Calu3 (cell line): ENCODE measurements around the gene HDAC4. TPM values are rescaled to one million over a fixed set of nuclear protein-coding genes. Genes with fewer than 3 reads are reported as not detected.

Experiments used
- BruUV-seq: library from RNA; stranded (reverse); fragments of 400-500 nt; replicated peaks from 2 replicates; lab custom pipeline; 2021; lab: Mats Ljungman, UMichigan
- CTCF ChIA-PET: fragments of 300-600 bp; sonication (Branson Sonifier 250); formaldehyde crosslinking; loops from one replicate; lab custom pipeline; 2022; ENCODE audit warnings: antibody characterized with exemption; lab: Charles Lee
- DNase-seq: peaks from one replicate; pipeline ENCODE4 v3.0.0; 2022
- H3K27ac Mint-ChIP-seq: one replicate; pipeline ENCODE4 v1.8.0; 2022; ENCODE audit warnings: mixed read lengths; ENCODE audit not compliant: unreplicated experiment
- H3K27me3 Mint-ChIP-seq: one replicate; pipeline ENCODE4 v1.8.0; 2022; ENCODE audit warnings: mixed read lengths; ENCODE audit not compliant: unreplicated experiment
- H3K36me3 Mint-ChIP-seq: one replicate; pipeline ENCODE4 v1.8.0; 2022; ENCODE audit warnings: mild to moderate bottlenecking, moderate library complexity, mixed read lengths; ENCODE audit not compliant: insufficient read depth, unreplicated experiment
- H3K4me1 Mint-ChIP-seq: one replicate; pipeline ENCODE4 v1.8.0; 2022; ENCODE audit warnings: mild to moderate bottlenecking, low read depth, mixed read lengths; ENCODE audit not compliant: unreplicated experiment
- H3K4me3 Mint-ChIP-seq: one replicate; pipeline ENCODE4 v1.8.0; 2022; ENCODE audit warnings: mild to moderate bottlenecking, low read depth, moderate library complexity, mixed read lengths; ENCODE audit not compliant: unreplicated experiment
- H3K9me3 Mint-ChIP-seq: one replicate; pipeline ENCODE4 v1.8.0; 2022; ENCODE audit warnings: low read depth, mixed read lengths; ENCODE audit not compliant: unreplicated experiment
- intact Hi-C: fragments of 100-400 bp; cut with micrococcal nuclease; formaldehyde crosslinking; loops from one replicate; pipeline ENCODE4 v1.10.0; 2022; ENCODE audit not compliant: unreplicated experiment
- total RNA-seq: library from RNA; stranded (reverse); gene quantifications from 2 replicates; pipeline ENCODE4 v1.2.3, GENCODE V29; 2022
- TF ChIP-seq, protein P1 (sequence below): fragments of 200-600 bp; IDR thresholded peaks from one replicate; pipeline ENCODE4 v1.8.0; 2022; ENCODE audit warnings: antibody characterized with exemption; ENCODE audit not compliant: unreplicated experiment

The HDAC4 gene
- total RNA-seq, 1 experiment from 2014 or later = 39.6 TPM

- Mint-ChIP-seq H3K27ac (no peak overlapping the region), H3K4me1 (peaks cover 17% of the 10 kb centered on the region), H3K36me3 (peaks cover 29% of the 10 kb centered on the region), H3K4me3 (no peak overlapping the region), H3K27me3 (no peaks in the 10 kb centered on the region), H3K9me3 (no peaks in the 10 kb centered on the region)
- CTCF ChIA-PET = interaction anchor here (1.5 kb wide), 1 partner anchor 151 kb away, joined by 6 read pairs; no protein-coding TSS in a partner anchor
- intact Hi-C loops = loop anchor here (5.0 to 10.0 kb wide), 3 partner anchors 81 to 254 kb away; no protein-coding TSS in a partner anchor
- DNase-seq = no peak
- no TSS peak for BruUV-seq
- TF ChIP-seq, protein P1, sequence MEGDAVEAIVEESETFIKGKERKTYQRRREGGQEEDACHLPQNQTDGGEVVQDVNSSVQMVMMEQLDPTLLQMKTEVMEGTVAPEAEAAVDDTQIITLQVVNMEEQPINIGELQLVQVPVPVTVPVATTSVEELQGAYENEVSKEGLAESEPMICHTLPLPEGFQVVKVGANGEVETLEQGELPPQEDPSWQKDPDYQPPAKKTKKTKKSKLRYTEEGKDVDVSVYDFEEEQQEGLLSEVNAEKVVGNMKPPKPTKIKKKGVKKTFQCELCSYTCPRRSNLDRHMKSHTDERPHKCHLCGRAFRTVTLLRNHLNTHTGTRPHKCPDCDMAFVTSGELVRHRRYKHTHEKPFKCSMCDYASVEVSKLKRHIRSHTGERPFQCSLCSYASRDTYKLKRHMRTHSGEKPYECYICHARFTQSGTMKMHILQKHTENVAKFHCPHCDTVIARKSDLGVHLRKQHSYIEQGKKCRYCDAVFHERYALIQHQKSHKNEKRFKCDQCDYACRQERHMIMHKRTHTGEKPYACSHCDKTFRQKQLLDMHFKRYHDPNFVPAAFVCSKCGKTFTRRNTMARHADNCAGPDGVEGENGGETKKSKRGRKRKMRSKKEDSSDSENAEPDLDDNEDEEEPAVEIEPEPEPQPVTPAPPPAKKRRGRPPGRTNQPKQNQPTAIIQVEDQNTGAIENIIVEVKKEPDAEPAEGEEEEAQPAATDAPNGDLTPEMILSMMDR = no peak
Measured at GRCh38 chr2:239398521-239398921, 2.3 kb downstream of the HDAC4 start.

GRCh38 chr2:239397931-239398471 lies 2.8 kb downstream of the HDAC4 start:
- H3K27ac Mint-ChIP-seq = no peak overlapping the region
- H3K4me1 Mint-ChIP-seq = peaks cover 17% of the 10 kb centered on the region
- H3K4me3 Mint-ChIP-seq = no peak overlapping the region
- no peaks in the 10 kb centered on the region for H3K9me3 Mint-ChIP-seq
- no TSS peak for BruUV-seq
- no peaks in the 10 kb centered on the region for H3K27me3 Mint-ChIP-seq
- TF ChIP-seq, protein P1 = no peak
- intact Hi-C loops = loop anchor here (5.0 to 10.0 kb wide), 3 partner anchors 81 to 253 kb away; no protein-coding TSS in a partner anchor
- peaks cover 29% of the 10 kb centered on the region for H3K36me3 Mint-ChIP-seq
- CTCF ChIA-PET = no interaction called here
- DNase-seq = no peak

DNA sequence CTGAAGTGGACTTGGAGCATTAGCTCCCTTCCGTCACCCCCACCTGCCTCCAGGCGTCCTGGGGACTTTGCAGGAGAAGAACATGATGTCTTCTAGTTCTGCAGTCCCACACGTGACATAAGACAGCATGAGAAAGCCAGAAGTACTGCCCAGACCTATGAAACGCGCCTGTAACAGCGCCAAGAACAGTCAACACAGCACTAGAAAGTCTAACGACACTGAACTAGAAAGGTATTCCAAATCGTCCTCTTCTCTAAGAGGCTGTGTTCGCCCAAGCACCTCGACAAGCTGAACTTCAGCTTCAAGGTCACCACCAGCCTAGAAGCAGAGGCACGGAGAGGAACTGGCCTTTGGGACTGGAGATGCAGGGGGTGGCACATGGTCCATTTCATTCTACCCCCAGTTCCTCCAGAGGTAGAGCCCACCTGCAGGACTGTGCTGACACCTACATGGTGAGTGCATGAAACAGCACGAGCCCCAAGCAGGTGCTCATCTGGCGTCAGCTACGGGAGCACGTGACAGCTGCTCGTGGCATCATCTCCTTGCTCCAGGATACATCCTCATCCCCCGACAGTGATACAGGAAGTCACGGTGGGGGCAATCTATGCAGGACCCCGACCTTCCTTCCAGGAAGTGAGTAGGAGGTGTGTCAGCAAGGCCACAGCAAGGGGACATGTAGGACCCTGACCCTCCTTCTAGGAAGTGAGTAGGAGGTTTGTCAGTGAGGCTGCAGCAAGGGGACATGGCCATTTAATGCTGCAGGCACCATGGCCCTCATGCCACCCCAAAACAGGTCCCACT lies 3.7 kb downstream of the HDAC4 start:
- no peaks in the 10 kb centered on the region for H3K27me3 Mint-ChIP-seq
- BruUV-seq = no TSS peak
- CTCF ChIA-PET = no interaction called here
- intact Hi-C loops = loop anchor here (5.0 to 10.0 kb wide), 3 partner anchors 80 to 252 kb away; no protein-coding TSS in a partner anchor
- peaks cover 11% of the 10 kb centered on the region for H3K4me1 Mint-ChIP-seq
- DNase-seq = no peak
- no peak overlapping the region for H3K27ac Mint-ChIP-seq
- H3K36me3 Mint-ChIP-seq = peaks cover 26% of the 10 kb centered on the region
- H3K4me3 Mint-ChIP-seq = no peak overlapping the region
- TF ChIP-seq, protein P1 = no peak
- H3K9me3 Mint-ChIP-seq = no peaks in the 10 kb centered on the region

DNA sequence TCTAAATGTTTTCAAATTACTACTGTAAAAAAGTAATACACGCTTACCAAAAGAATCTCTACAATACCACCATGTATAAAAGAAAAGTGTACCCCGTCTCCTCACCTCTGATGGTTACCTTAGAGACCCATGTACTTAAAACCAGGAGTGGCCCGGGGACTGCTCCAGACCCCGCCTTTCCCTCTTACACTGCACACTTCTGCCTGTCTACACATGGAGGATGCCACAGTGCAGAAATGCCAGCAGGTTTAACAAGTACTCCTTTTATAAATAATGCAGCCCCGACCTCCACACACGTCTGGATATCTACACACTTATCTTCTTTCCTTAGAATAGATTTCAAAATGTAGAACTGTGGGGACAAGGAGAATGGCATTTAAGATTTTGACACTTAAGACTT lies 5.3 kb downstream of the HDAC4 start:
- intact Hi-C loops = loop anchor here (5.0 to 10.0 kb wide), 3 partner anchors 78 to 251 kb away; no protein-coding TSS in a partner anchor
- BruUV-seq = no TSS peak
- H3K4me1 Mint-ChIP-seq = peaks cover 7% of the 10 kb centered on the region
- no peak overlapping the region for H3K27ac Mint-ChIP-seq
- H3K36me3 Mint-ChIP-seq = peaks cover 11% of the 10 kb centered on the region
- H3K4me3 Mint-ChIP-seq = no peak overlapping the region
- TF ChIP-seq, protein P1 = no peak
- CTCF ChIA-PET = interaction anchor here (1.2 kb wide), 1 partner anchor 10 kb away, joined by 3 read pairs; no protein-coding TSS in a partner anchor
- H3K27me3 Mint-ChIP-seq = no peaks in the 10 kb centered on the region
- DNase-seq = no peak
- H3K9me3 Mint-ChIP-seq = no peaks in the 10 kb centered on the region
